Neuronal stem cell (in vitro differentiated cells): Measurements from ENCODE around the gene LIMK2.

Experiments
- DNase-seq: peaks from one replicate; pipeline ENCODE4 v3.0.0-alpha.2; 2013; ENCODE audit warnings: low spot score
- H2AFZ ChIP-seq: one replicate; pipeline ENCODE4 v1.6.1; 2013; ENCODE audit warnings: mild to moderate bottlenecking, low read length, inconsistent platforms
- H2AK5ac ChIP-seq: 2 replicates; pipeline ENCODE4 v1.6.1; 2013; ENCODE audit warnings: low read depth, mild to moderate bottlenecking, inconsistent platforms, low read length, moderate library complexity, mixed read lengths
- H2BK120ac ChIP-seq: 2 replicates; pipeline ENCODE4 v1.6.1; 2013; ENCODE audit warnings: low read depth, mild to moderate bottlenecking, inconsistent platforms, low read length, moderate library complexity, mixed read lengths
- H2BK12ac ChIP-seq: one replicate; pipeline ENCODE4 v1.6.1; 2013; ENCODE audit warnings: low read length, inconsistent platforms
- H2BK15ac ChIP-seq: 2 replicates; pipeline ENCODE4 v1.6.1; 2013; ENCODE audit warnings: mild to moderate bottlenecking, low read length, inconsistent platforms, mixed read lengths
- H2BK5ac ChIP-seq: one replicate; pipeline ENCODE4 v1.6.1; 2013; ENCODE audit warnings: inconsistent platforms, mild to moderate bottlenecking, low read length, moderate library complexity
- H3K14ac ChIP-seq: one replicate; pipeline ENCODE4 v1.6.1; 2013; ENCODE audit warnings: low read length, inconsistent platforms
- H3K18ac ChIP-seq: 2 replicates; pipeline ENCODE4 v1.6.1; 2013; ENCODE audit warnings: low read length, inconsistent platforms
- H3K23ac ChIP-seq: 2 replicates; pipeline ENCODE4 v1.6.1; 2013; ENCODE audit warnings: low read depth, mild to moderate bottlenecking, mixed read lengths, low read length, inconsistent platforms; ENCODE audit not compliant: poor library complexity
- H3K27ac ChIP-seq: replicated peaks from 3 replicates; pipeline ENCODE4 v1.5.1; 2013; ENCODE audit warnings: low read length, inconsistent platforms
- H3K27me3 ChIP-seq, 3 experiments: 2 replicates each; pipeline ENCODE4 v1.6.1; 2013; ENCODE audit warnings: low read length in 3 of 3, mild to moderate bottlenecking in 2 of 3, inconsistent platforms in 1 of 3, low read depth in 1 of 3, mixed read lengths in 1 of 3, moderate library complexity in 1 of 3; ENCODE audit not compliant: control insufficient read depth in 3 of 3, insufficient read depth in 3 of 3
- H3K36me3 ChIP-seq, 2 donors: replicated peaks in 1 of 2; 2 replicates each; pipeline ENCODE4 v1.6.1; 2013; ENCODE audit warnings: low read length in 2 of 2; ENCODE audit not compliant: control insufficient read depth in 2 of 2, insufficient read depth in 2 of 2
- H3K4ac ChIP-seq: 2 replicates; pipeline ENCODE4 v1.6.1; 2013; ENCODE audit warnings: inconsistent platforms, mild to moderate bottlenecking, low read length, moderate library complexity
- H3K4me1 ChIP-seq, 2 donors: 1 replicate in 1 of 2; 2 replicates in 1 of 2; pipeline ENCODE4 v1.6.1; 2013; ENCODE audit warnings: low read length in 2 of 2, low read depth in 1 of 2; ENCODE audit not compliant: control insufficient read depth in 2 of 2, insufficient read depth in 1 of 2
- H3K4me2 ChIP-seq: one replicate; pipeline ENCODE4 v1.6.1; 2013; ENCODE audit warnings: mild to moderate bottlenecking, low read length, inconsistent platforms; ENCODE audit not compliant: insufficient read depth, poor library complexity, severe bottlenecking
- H3K4me3 ChIP-seq, 2 donors: 2 replicates each; pipeline ENCODE4 v1.5.1; 2013; ENCODE audit warnings: low read length in 2 of 2, mild to moderate bottlenecking in 2 of 2, inconsistent platforms in 1 of 2, moderate library complexity in 1 of 2
- H3K79me1 ChIP-seq: one replicate; pipeline ENCODE4 v1.6.1; 2013; ENCODE audit warnings: low read depth, mild to moderate bottlenecking, inconsistent platforms, low read length, moderate library complexity
- H3K9ac ChIP-seq: one replicate; pipeline ENCODE4 v1.6.1; 2013; ENCODE audit warnings: mild to moderate bottlenecking, low read depth, low read length, inconsistent platforms; ENCODE audit not compliant: poor library complexity
- H3K9me3 ChIP-seq, 2 donors: replicated peaks in 1 of 2; 2 replicates each; pipeline versions ENCODE3 to v1.6.1; 2013; ENCODE audit warnings: low read length in 2 of 2, mild to moderate bottlenecking in 2 of 2, inconsistent platforms in 1 of 2, low read depth in 1 of 2, mixed read lengths in 1 of 2, moderate library complexity in 1 of 2; ENCODE audit not compliant: control insufficient read depth in 2 of 2, insufficient read depth in 1 of 2
- H4K8ac ChIP-seq: one replicate; pipeline ENCODE4 v1.6.1; 2013; ENCODE audit warnings: low read depth, mild to moderate bottlenecking, inconsistent platforms, low read length, moderate library complexity
- H4K91ac ChIP-seq: one replicate; pipeline ENCODE4 v1.6.1; 2013; ENCODE audit warnings: low read length, low read depth, mild to moderate bottlenecking, inconsistent platforms; ENCODE audit not compliant: poor library complexity
- WGBS, 2 donors: extraction: QIAGEN DNeasy Blood & Tissue Kit; methylation state at CpG; one replicate each; pipeline ENCODE4 v1.1.7; 2013; ENCODE audit warnings: missing lambda C conversion rate in 2 of 2, mixed read lengths in 1 of 2; ENCODE audit not compliant: insufficient read length in 2 of 2, insufficient replicate concordance in 1 of 2; ENCODE audit errors: extremely low coverage in 2 of 2; 5-methylcytosine and 5-hydroxymethylcytosine counted together

LIMK2 gene

GRCh38 chr22:31271026-31271425 lies 58.9 kb downstream of the LIMK2 start:
- no peak overlapping the region for H3K14ac ChIP-seq
- no peak overlapping the region for H3K27ac ChIP-seq
- no peak overlapping the region for H4K91ac ChIP-seq
- no peaks in the 10 kb centered on the region for H3K27me3 ChIP-seq
- H2BK120ac ChIP-seq: no peak overlapping the region
- H2AK5ac ChIP-seq: no peak overlapping the region
- no peaks in the 10 kb centered on the region for H3K79me1 ChIP-seq
- H2BK12ac ChIP-seq: no peak overlapping the region
- no peaks in the 10 kb centered on the region for H3K9me3 ChIP-seq
- H3K4ac ChIP-seq: no peak overlapping the region
- no peak overlapping the region for H3K4me3 ChIP-seq
- no CpG with 5 or more reads among the region's 4 CpGs for WGBS, 2 donors
- peak overlapping the region; percentile 24 for H3K9ac ChIP-seq
- no peak overlapping the region for H3K23ac ChIP-seq
- H3K4me1 ChIP-seq: peaks cover 0 to 3% of the 10 kb centered on the region in 2 donors
- H3K36me3 ChIP-seq: peaks cover 35 to 83% of the 10 kb centered on the region in 2 donors
- H2BK5ac ChIP-seq: no peak overlapping the region
- H3K4me2 ChIP-seq: no peak overlapping the region
- H2BK15ac ChIP-seq: no peak overlapping the region
- no peak overlapping the region for H4K8ac ChIP-seq
- no peak for DNase-seq
- no peak overlapping the region for H3K18ac ChIP-seq
- H2AFZ ChIP-seq: no peak overlapping the region

GRCh38 chr22:31271485-31271884 lies 59.4 kb downstream of the LIMK2 start:
- H3K27ac ChIP-seq: no peak overlapping the region
- H3K79me1 ChIP-seq: no peaks in the 10 kb centered on the region
- no peak overlapping the region for H3K4me3 ChIP-seq
- H3K27me3 ChIP-seq: no peaks in the 10 kb centered on the region
- H3K4ac ChIP-seq: no peak overlapping the region
- no peak overlapping the region for H3K14ac ChIP-seq
- no peak overlapping the region for H2AFZ ChIP-seq
- H2BK120ac ChIP-seq: no peak overlapping the region
- DNase-seq: no peak
- no peak overlapping the region for H3K23ac ChIP-seq
- whole genome bisulfite sequencing, 2 donors: no CpG with 5 or more reads among the region's 3 CpGs
- no peak overlapping the region for H3K9ac ChIP-seq
- H4K8ac ChIP-seq: no peak overlapping the region
- H2BK5ac ChIP-seq: no peak overlapping the region
- no peak overlapping the region for H2BK15ac ChIP-seq
- H3K36me3 ChIP-seq: peaks cover 32 to 81% of the 10 kb centered on the region in 2 donors
- no peak overlapping the region for H2AK5ac ChIP-seq
- no peak overlapping the region for H2BK12ac ChIP-seq
- H3K4me2 ChIP-seq: no peak overlapping the region
- peaks cover 0 to 3% of the 10 kb centered on the region in 2 donors for H3K4me1 ChIP-seq
- no peaks in the 10 kb centered on the region for H3K9me3 ChIP-seq
- H4K91ac ChIP-seq: no peak overlapping the region
- H3K18ac ChIP-seq: no peak overlapping the region

GRCh38 chr22:31272522-31273446 lies 60.7 kb downstream of the LIMK2 start:
- peak overlapping the region; percentile 30 for H2BK5ac ChIP-seq
- no CpG with 5 or more reads among the region's 15 CpGs for WGBS, 2 donors
- H3K14ac ChIP-seq: no peak overlapping the region
- H4K91ac ChIP-seq: no peak overlapping the region
- H2BK120ac ChIP-seq: no peak overlapping the region
- H2AFZ ChIP-seq: peak overlapping the region; percentile 31
- H2BK12ac ChIP-seq: no peak overlapping the region
- H3K27ac ChIP-seq: peak overlapping the region; percentile 26
- H3K23ac ChIP-seq: no peak overlapping the region
- peaks cover 0 to 3% of the 10 kb centered on the region in 2 donors for H3K4me1 ChIP-seq
- peak overlapping the region; percentile 13 for H3K18ac ChIP-seq
- H3K36me3 ChIP-seq: peaks cover 24 to 80% of the 10 kb centered on the region in 2 donors
- no peak overlapping the region for H3K4me3 ChIP-seq
- H3K27me3 ChIP-seq: no peaks in the 10 kb centered on the region
- peak overlapping the region; percentile 37 for H2AK5ac ChIP-seq
- H3K9ac ChIP-seq: peak overlapping the region; percentile 75
- H3K4me2 ChIP-seq: no peak overlapping the region
- H2BK15ac ChIP-seq: no peak overlapping the region
- no peaks in the 10 kb centered on the region for H3K9me3 ChIP-seq
- H3K4ac ChIP-seq: no peak overlapping the region
- DNase-seq: peak; percentile 52
- no peaks in the 10 kb centered on the region for H3K79me1 ChIP-seq
- no peak overlapping the region for H4K8ac ChIP-seq

- peaks cover 26 to 82% of the 10 kb centered on the region in 2 donors for H3K36me3 ChIP-seq
Observed at GRCh38 chr22:31274017-31274416, 61.9 kb downstream of the LIMK2 start.

More at GRCh38 chr22:31274017-31274416, 61.9 kb downstream of the LIMK2 start:
- Histone ChIP-seq H2BK5ac (no peak overlapping the region), H3K9me3 (no peaks in the 10 kb centered on the region), H3K18ac (no peak overlapping the region), H4K8ac (no peak overlapping the region), H4K91ac (no peak overlapping the region), H3K4me3 (no peak overlapping the region), H2BK120ac (no peak overlapping the region), H3K79me1 (no peaks in the 10 kb centered on the region), H3K27ac (no peak overlapping the region), H3K4me1 (peaks cover 0 to 3% of the 10 kb centered on the region in 2 donors), H2BK15ac (no peak overlapping the region), H3K9ac (no peak overlapping the region), H3K27me3 (no peaks in the 10 kb centered on the region), H3K4me2 (no peak overlapping the region), H3K23ac (no peak overlapping the region), H2AK5ac (no peak overlapping the region), H3K14ac (no peak overlapping the region), H2AFZ (no peak overlapping the region), H2BK12ac (no peak overlapping the region), H3K4ac (no peak overlapping the region)
- DNase-seq: no peak
- no CpG with 5 or more reads among the region's 3 CpGs for WGBS, 2 donors
